PC-9 (cell line): ENCODE data around the gene RNU4-1. TPM values are rescaled to one million over a fixed set of nuclear protein-coding genes. Genes with fewer than 3 reads are reported as not detected.

Experiments
- BruUV-seq: library from RNA; stranded (reverse); fragments of 400-500 nt; replicated peaks from 2 replicates; lab custom pipeline; 2021; lab: Mats Ljungman, UMichigan
- CTCF ChIA-PET: fragments of 300-600 bp; sonication (Branson Sonifier 250); formaldehyde crosslinking; loops from one replicate; lab custom pipeline; 2022; ENCODE audit warnings: antibody characterized with exemption; lab: Charles Lee
- POLR2A ChIA-PET: fragments of 300-600 bp; sonication (Branson Sonifier 250); formaldehyde crosslinking; loops from one replicate; lab custom pipeline; 2022; ENCODE audit warnings: antibody characterized with exemption; ENCODE audit not compliant: unreplicated experiment; lab: Charles Lee
- DNase-seq, 2 experiments: peaks; one replicate each; pipeline versions ENCODE4 v3.0.0 to v3.0.0-alpha.2; 2015 to 2022; ENCODE audit warnings: mixed read lengths in 1 of 2
- H2AFZ ChIP-seq: fragments of 200-600 bp; sonication (generic); 2 replicates; pipeline ENCODE4 v1.8.1; 2017; ENCODE audit warnings: antibody characterized with exemption
- H3F3A ChIP-seq: fragments of 200-600 bp; sonication (generic); 2 replicates; pipeline ENCODE4 v1.8.1; 2017; ENCODE audit warnings: antibody characterized with exemption, mild to moderate bottlenecking, low read depth; ENCODE audit not compliant: insufficient read depth
- H3K27ac ChIP-seq: fragments of 200-600 bp; sonication (generic); 2 replicates; pipeline ENCODE4 v1.6.1; 2016; ENCODE audit warnings: mixed run types
- H3K27me3 ChIP-seq: fragments of 200-600 bp; sonication (generic); 2 replicates; pipeline ENCODE4 v1.6.1; 2016; ENCODE audit warnings: low read depth, mixed run types; ENCODE audit not compliant: insufficient read depth
- H3K36me3 ChIP-seq: fragments of 200-600 bp; sonication (generic); 2 replicates; pipeline ENCODE4 v1.6.1; 2016; ENCODE audit warnings: low read depth, mixed run types
- H3K4me1 ChIP-seq: fragments of 200-600 bp; sonication (generic); replicated peaks from 2 replicates; pipeline ENCODE4 v1.6.1; 2016; ENCODE audit warnings: mixed run types; ENCODE audit not compliant: insufficient read depth
- H3K4me2 ChIP-seq: fragments of 200-600 bp; sonication (generic); 2 replicates; pipeline ENCODE4 v1.6.1; 2017; ENCODE audit warnings: mixed run types
- H3K4me3 ChIP-seq: fragments of 200-600 bp; sonication (generic); 2 replicates; pipeline ENCODE4 v1.6.1; 2016; ENCODE audit warnings: mixed run types
- H3K79me2 ChIP-seq: fragments of 200-600 bp; sonication (generic); 2 replicates; pipeline ENCODE4 v1.6.1; 2017; ENCODE audit warnings: low read depth, mixed run types
- H3K9me2 ChIP-seq: fragments of 200-600 bp; sonication (generic); 2 replicates; pipeline ENCODE4 v1.8.1; 2017; ENCODE audit warnings: mild to moderate bottlenecking; ENCODE audit not compliant: insufficient read depth
- H3K9me3 ChIP-seq: fragments of 200-600 bp; sonication (generic); 2 replicates; pipeline ENCODE4 v1.8.1; 2016; ENCODE audit warnings: low read depth; ENCODE audit not compliant: insufficient read depth
- H4K20me1 ChIP-seq: fragments of 200-600 bp; sonication (generic); 2 replicates; pipeline ENCODE4 v1.8.1; 2017; ENCODE audit not compliant: insufficient read depth
- EZH2 ChIP-seq: fragments of 200-600 bp; sonication (generic); IDR thresholded peaks from 2 replicates; pipeline ENCODE4 v1.8.0; 2017; ENCODE audit warnings: antibody characterized with exemption, low read depth
- intact Hi-C: fragments of 100-400 bp; cut with micrococcal nuclease; formaldehyde crosslinking; loops from one replicate; pipeline ENCODE4 v1.10.0; 2022; ENCODE audit not compliant: unreplicated experiment
- total RNA-seq: library from RNA; stranded (reverse); gene quantifications from 2 replicates; pipeline ENCODE4 v1.2.3, GENCODE V29; 2021
- TF ChIP-seq, protein P1 (sequence below): fragments of 200-600 bp; sonication (generic); conservative IDR thresholded peaks from 2 replicates; pipeline ENCODE4 v1.6.1; 2017; ENCODE audit warnings: mixed run types, antibody characterized with exemption, mild to moderate bottlenecking, moderate library complexity

RNU4-1 gene
- total RNA-seq, 1 experiment from 2014 or later = 1,857 TPM

DNA sequence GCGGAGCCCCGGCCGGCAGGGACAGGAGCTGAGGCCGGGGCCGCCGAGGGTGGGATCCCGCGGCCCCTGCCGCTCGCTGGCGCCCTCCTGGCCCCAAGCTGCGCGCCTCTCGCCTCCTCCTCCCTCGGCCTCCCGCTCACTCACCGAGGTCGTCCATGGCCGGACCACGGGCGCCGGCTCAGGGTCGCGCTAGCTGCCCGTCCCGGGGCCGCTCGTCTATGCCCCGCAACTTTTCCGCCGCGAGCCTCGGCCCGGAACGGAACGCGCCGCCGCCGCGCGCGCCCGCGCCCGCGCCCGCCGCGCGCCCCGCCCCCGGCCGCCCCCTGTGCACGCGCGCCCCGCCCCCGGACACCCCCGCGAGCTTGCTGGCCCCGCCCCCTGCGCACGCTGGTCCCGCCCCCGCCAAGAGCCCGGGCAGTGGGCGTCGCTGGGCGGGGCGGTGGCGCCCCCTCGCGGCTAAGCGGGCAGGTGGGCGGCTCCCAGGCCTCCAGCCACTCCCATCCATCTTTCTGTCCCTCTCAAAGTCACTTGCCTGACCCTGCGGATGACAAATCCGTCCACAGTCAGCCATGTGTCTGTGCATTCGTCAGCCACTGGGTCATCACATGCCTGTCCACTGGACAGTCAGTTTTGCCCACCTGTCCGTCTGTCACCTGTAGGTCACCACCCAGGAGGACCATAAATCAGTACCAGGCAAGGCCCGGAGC is 27.4 kb downstream of the RNU4-1 start, which contains the start of gene PXN:
PXN (minus strand) TSS at position 258 of the 707 bp plus-strand sequence; CDS start at position 157, 101 bp downstream.
- H3K36me3 ChIP-seq = no peaks in the 10 kb centered on the region; the same call in 1 of the 2 replicates
- CTCF ChIA-PET = interaction anchor here (0.5 to 2.6 kb wide), 9 partner anchors 8 to 98 kb away, joined by 3 to 50 read pairs (median 7); partner anchors contain the start of genes RNU4-2 and RPLP0
- H3K27me3 ChIP-seq = no peaks in the 10 kb centered on the region
- TF ChIP-seq, protein P1, sequence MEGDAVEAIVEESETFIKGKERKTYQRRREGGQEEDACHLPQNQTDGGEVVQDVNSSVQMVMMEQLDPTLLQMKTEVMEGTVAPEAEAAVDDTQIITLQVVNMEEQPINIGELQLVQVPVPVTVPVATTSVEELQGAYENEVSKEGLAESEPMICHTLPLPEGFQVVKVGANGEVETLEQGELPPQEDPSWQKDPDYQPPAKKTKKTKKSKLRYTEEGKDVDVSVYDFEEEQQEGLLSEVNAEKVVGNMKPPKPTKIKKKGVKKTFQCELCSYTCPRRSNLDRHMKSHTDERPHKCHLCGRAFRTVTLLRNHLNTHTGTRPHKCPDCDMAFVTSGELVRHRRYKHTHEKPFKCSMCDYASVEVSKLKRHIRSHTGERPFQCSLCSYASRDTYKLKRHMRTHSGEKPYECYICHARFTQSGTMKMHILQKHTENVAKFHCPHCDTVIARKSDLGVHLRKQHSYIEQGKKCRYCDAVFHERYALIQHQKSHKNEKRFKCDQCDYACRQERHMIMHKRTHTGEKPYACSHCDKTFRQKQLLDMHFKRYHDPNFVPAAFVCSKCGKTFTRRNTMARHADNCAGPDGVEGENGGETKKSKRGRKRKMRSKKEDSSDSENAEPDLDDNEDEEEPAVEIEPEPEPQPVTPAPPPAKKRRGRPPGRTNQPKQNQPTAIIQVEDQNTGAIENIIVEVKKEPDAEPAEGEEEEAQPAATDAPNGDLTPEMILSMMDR = peak; percentile 65
- no peak for TF ChIP-seq EZH2
- peak within 1 kb of the TSS; percentile 19 for H3K27ac ChIP-seq
- peaks cover 33% of the 10 kb centered on the region for H3K4me1 ChIP-seq
- H3K4me2 ChIP-seq = peak within 1 kb of the TSS; percentile 92
- H3K9me2 ChIP-seq = no peaks in the 10 kb centered on the region
- peaks cover 7% of the 10 kb centered on the region; the same call in 1 of the 2 replicates for H3F3A ChIP-seq
- POLR2A ChIA-PET = interaction anchor here (0.9 to 3.5 kb wide), 3 partner anchors 26 to 64 kb away, joined by 6 to 83 read pairs (median 12); partner anchors contain the start of gene RPLP0
- BruUV-seq = no TSS peak
- intact Hi-C loops = loop anchor here (1.0 to 2.0 kb wide), 3 partner anchors 25 to 64 kb away; partner anchors contain the start of genes RNU4-2 and RPLP0
- H3K79me2 ChIP-seq = peaks cover 48% of the 10 kb centered on the region
- H4K20me1 ChIP-seq = 0 out of 2 replicates have a peak, but pooled peaks cover 6% of the 10 kb centered on the region
- H2AFZ ChIP-seq = no peak within 1 kb of the TSS
- peak within 1 kb of the TSS; percentile 76 for H3K4me3 ChIP-seq
- no peaks in the 10 kb centered on the region for H3K9me3 ChIP-seq
- peak; percentile 52 to 92 for DNase-seq

DNA sequence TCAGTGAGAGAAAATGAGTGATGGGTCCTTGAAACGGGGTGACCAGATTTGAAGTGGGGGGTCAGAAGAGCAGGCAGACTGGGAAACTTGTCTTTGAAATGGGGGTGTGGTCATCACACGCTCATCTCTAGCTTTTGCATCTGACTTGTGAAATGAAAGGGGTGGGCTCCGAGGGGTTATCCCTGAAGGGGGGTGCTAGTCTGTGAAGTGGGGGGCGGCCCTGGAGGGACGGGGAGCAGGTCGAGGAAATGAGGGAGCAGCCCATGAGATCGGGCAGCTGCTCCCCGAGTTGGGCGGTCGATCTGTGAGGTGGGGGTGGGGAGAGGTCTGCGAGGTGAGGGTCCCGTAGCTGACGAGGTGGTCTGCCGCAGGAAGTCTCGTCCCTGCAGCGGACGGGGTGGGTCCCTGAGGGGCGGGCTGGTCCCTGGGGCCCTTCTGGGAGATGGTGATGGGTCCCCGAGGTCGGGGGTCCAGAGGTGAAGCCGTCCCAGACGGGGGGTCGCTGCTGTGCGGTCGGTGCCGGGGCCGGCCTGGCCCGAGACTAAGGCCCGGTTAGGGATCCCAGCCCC is 28.0 kb downstream of the RNU4-1 start:
- Histone ChIP-seq H3K9me3 (no peaks in the 10 kb centered on the region), H3K27ac (peak overlapping the region; percentile 19; the same call in 1 of the 2 replicates), H3K36me3 (no peaks in the 10 kb centered on the region; the same call in 1 of the 2 replicates), H4K20me1 (0 out of 2 replicates have a peak, but pooled peaks cover 6% of the 10 kb centered on the region), H2AFZ (no peak overlapping the region), H3F3A (peaks cover 7% of the 10 kb centered on the region; the same call in 1 of the 2 replicates), H3K9me2 (no peaks in the 10 kb centered on the region), H3K4me3 (peak overlapping the region; percentile 76), H3K79me2 (peaks cover 54% of the 10 kb centered on the region), H3K27me3 (no peaks in the 10 kb centered on the region), H3K4me1 (peaks cover 34% of the 10 kb centered on the region), H3K4me2 (peak overlapping the region; percentile 92)
- no peak for DNase-seq
- ChIA-PET POLR2A (interaction anchor here (0.7 to 3.5 kb wide), 4 partner anchors 17 to 64 kb away, joined by 6 to 83 read pairs (median 13); partner anchors contain the start of gene RPLP0), CTCF (interaction anchor here (0.5 to 2.6 kb wide), 10 partner anchors 8 to 98 kb away, joined by 3 to 50 read pairs (median 7); partner anchors contain the start of genes RNU4-2 and RPLP0)
- intact Hi-C loops = loop anchor here (1.0 to 2.0 kb wide), 3 partner anchors 26 to 64 kb away; partner anchors contain the start of genes RNU4-2 and RPLP0
- no TSS peak for BruUV-seq
- TF ChIP-seq, protein P1 = no peak
- no peak for TF ChIP-seq EZH2
